ENCODE measurements around the gene MIGA1. TPM values are rescaled to one million over a fixed set of nuclear protein-coding genes. Genes with fewer than 3 reads are reported as not detected.

MIGA1 gene
- total and polyA plus RNA-seq, 10 of the 15 experiments (the other 5 are each of a cell fraction or from before 2014, with no cell fraction given) = 1.3 to 7.2 (median 4.2) TPM

GRCh38 chr1:77847621-77848080 is 68.2 kb downstream of the MIGA1 start (continued):
- TF ChIP-seq ATF3 (IDR thresholded peaks at IDR 0.05; ENCODE audit: borderline replicate concordance, extremely low read depth, low read depth, low read length) = no peak
- no peak for TF ChIP-seq YBX1 (IDR thresholded peaks at IDR 0.05)
- TF ChIP-seq CBFB (IDR thresholded peaks at IDR 0.05; ENCODE audit: low read depth) = no peak

GRCh38 chr1:77850082-77850481 is 70.6 kb downstream of the MIGA1 start:
- no TSS peak for BruUV-seq (replicated peaks)
- H3K9me3 ChIP-seq (replicated peaks; ENCODE audit: control insufficient read depth, insufficient read depth, low read length) = no peaks in the 10 kb centered on the region
- TF ChIP-seq PAX5 (IDR thresholded peaks at IDR 0.05; ENCODE audit: borderline replicate concordance, low read depth, low read length) = no peak
- TF ChIP-seq CEBPB (IDR thresholded peaks at IDR 0.05; ENCODE audit: borderline replicate concordance in 1 of 2, low read depth in 2 of 2, low read length in 2 of 2) = no peak
- TF ChIP-seq NKRF (conservative IDR thresholded peaks at IDR 0.05) = no peak
- no peak for TF ChIP-seq IKZF1 (conservative IDR thresholded peaks at IDR 0.05)
- TF ChIP-seq MEF2B (IDR thresholded peaks at IDR 0.05; ENCODE audit: partially characterized antibody, poor library complexity, severe bottlenecking) = no peak
- no peak for TF ChIP-seq ZNF622 (IDR thresholded peaks at IDR 0.05)
- TF ChIP-seq POLR2AphosphoS2 (IDR thresholded peaks at IDR 0.05; ENCODE audit: low read depth, low read length) = no peak
- no peak for TF ChIP-seq ELK1 (IDR thresholded peaks at IDR 0.05; ENCODE audit: low read depth, low read length)
- TF ChIP-seq RAD21 (IDR thresholded peaks at IDR 0.05; ENCODE audit: insufficient read depth, low read depth, low read length) = no peak
- no peak for TF ChIP-seq PML (IDR thresholded peaks at IDR 0.05; ENCODE audit: low read length)
- no peak for TF ChIP-seq RFX5 (IDR thresholded peaks at IDR 0.05; ENCODE audit: low read depth, low read length)
- TF ChIP-seq BCL3 (IDR thresholded peaks at IDR 0.05; ENCODE audit: borderline replicate concordance, insufficient read depth, low read depth, low read length, poor library complexity, severe bottlenecking) = no peak
- no peak for TF ChIP-seq JUNB (IDR thresholded peaks at IDR 0.05)
- TF ChIP-seq CHD4 (IDR thresholded peaks at IDR 0.05) = no peak
- TF ChIP-seq CBX5 (IDR thresholded peaks at IDR 0.05; ENCODE audit: low read depth) = no peak
- no peak for TF ChIP-seq EGR1 (IDR thresholded peaks at IDR 0.05; ENCODE audit: borderline replicate concordance in 1 of 2, low read depth in 2 of 2, low read length in 2 of 2)

More at GRCh38 chr1:77850082-77850481, 70.6 kb downstream of the MIGA1 start:
- WGBS (ENCODE audit: insufficient coverage, insufficient replicate concordance, low lambda C conversion rate, missing lambda C conversion rate) = 96% methylated on average over 1 of the region's 1 CpG
- Histone ChIP-seq H2AFZ (ENCODE audit: control insufficient read depth, low read depth, low read length) (no peak overlapping the region), H3K4me2 (ENCODE audit: control insufficient read depth, insufficient read depth) (no peak overlapping the region), H4K20me1 (ENCODE audit: control insufficient read depth, insufficient read depth) (no peaks in the 10 kb centered on the region), H3K4me3 (no peak overlapping the region), H3K4me1 (ENCODE audit: control insufficient read depth, insufficient read depth, low read length) (no peaks in the 10 kb centered on the region; the same call in 1 of the 2 replicates), H3K79me2 (ENCODE audit: control insufficient read depth, insufficient read depth, low read length) (no peaks in the 10 kb centered on the region), H3K27ac (ENCODE audit: control insufficient read depth, insufficient read depth) (no peak overlapping the region), H3K27me3 (replicated peaks in 1 of 2; ENCODE audit: control insufficient read depth in 2 of 2, insufficient read depth in 2 of 2, low read length in 1 of 2) (no peaks in the 10 kb centered on the region), H3K9ac (ENCODE audit: control insufficient read depth, insufficient read depth, low read length) (no peak overlapping the region), H3K36me3 (ENCODE audit: control insufficient read depth in 2 of 2, insufficient read depth in 2 of 2, low read length in 1 of 2) (peaks cover 0 to 3% of the 10 kb centered on the region in 2 experiments; a peak in 1 of 4 replicates)
- FAIRE-seq (no peak), ATAC-seq (no peak), DNase-seq (ENCODE audit: low read depth, low spot score) (no peak)
- in situ Hi-C loops (cut with MboI) = no loop called here
- CTCF ChIA-PET = no interaction called here
- intact Hi-C loops (cut with micrococcal nuclease; ENCODE audit: unreplicated experiment) = no loop called here
- SMC1A ChIA-PET (ENCODE audit: uncharacterized antibody, unreplicated experiment) = no interaction called here
- RAD21 ChIA-PET (ENCODE audit: unreplicated experiment) = no interaction called here
- POLR2A ChIA-PET = no interaction called here

Data from GM12878 (cell line).